Measurements from ENCODE around the gene EIF1AD. TPM values are rescaled to one million over a fixed set of nuclear protein-coding genes. Genes with fewer than 3 reads are reported as not detected.

EIF1AD gene
- total RNA-seq, 3 donors from 2014 or later = 71.4 to 76.9 (median 76.0) TPM

GRCh38 chr11:65975771-65976170, 26.2 kb downstream of the EIF1AD start:
- no peak for DNase-seq
- peaks cover 38% of the 10 kb centered on the region for H3K36me3 Mint-ChIP-seq (ENCODE audit: insufficient read depth)
- no peaks in the 10 kb centered on the region for H3K9me3 Mint-ChIP-seq
- no peak overlapping the region for H3K4me3 Mint-ChIP-seq
- H3K27me3 Mint-ChIP-seq (ENCODE audit: low read depth) = no peaks in the 10 kb centered on the region
- ATAC-seq = no peak
- H3K4me1 Mint-ChIP-seq (ENCODE audit: low read depth) = no peaks in the 10 kb centered on the region

GRCh38 chr11:65973439-65974110, 28.4 kb downstream of the EIF1AD start:
- H3K4me1 Mint-ChIP-seq (ENCODE audit: low read depth) = no peaks in the 10 kb centered on the region
- no peaks in the 10 kb centered on the region for H3K27me3 Mint-ChIP-seq (ENCODE audit: low read depth)
- H3K4me3 Mint-ChIP-seq = no peak overlapping the region
- H3K36me3 Mint-ChIP-seq (ENCODE audit: insufficient read depth) = peaks cover 38% of the 10 kb centered on the region
- no peak for DNase-seq
- no peak for ATAC-seq
- H3K9me3 Mint-ChIP-seq = no peaks in the 10 kb centered on the region

DNA sequence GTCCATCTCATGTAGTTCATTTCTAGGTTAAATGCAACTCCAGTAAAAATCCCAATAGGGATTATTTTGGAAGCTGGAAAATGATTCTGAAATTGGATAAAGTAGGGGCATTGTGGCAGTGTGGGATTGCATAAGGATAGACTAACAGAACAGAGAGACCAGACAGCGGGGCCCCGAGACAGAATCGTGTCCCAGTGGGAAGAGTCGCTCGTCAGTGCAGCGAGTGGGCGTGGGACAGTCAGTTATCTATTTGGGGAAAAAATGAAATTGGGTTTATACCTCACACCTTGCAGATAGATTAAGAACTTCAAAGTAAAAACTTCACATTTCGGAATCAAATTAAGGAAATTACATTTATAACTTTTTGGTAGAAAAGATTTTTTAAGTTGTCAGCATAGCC, 29.8 kb downstream of the EIF1AD start:
- ATAC-seq (no peak), DNase-seq (no peak)
- no peaks in the 10 kb centered on the region for H3K27me3 Mint-ChIP-seq (ENCODE audit: low read depth)
- no peaks in the 10 kb centered on the region for H3K9me3 Mint-ChIP-seq
- no peak overlapping the region for H3K4me3 Mint-ChIP-seq
- peaks cover 2% of the 10 kb centered on the region for H3K4me1 Mint-ChIP-seq (ENCODE audit: low read depth)
- H3K36me3 Mint-ChIP-seq (ENCODE audit: insufficient read depth) = peaks cover 35% of the 10 kb centered on the region

DNA sequence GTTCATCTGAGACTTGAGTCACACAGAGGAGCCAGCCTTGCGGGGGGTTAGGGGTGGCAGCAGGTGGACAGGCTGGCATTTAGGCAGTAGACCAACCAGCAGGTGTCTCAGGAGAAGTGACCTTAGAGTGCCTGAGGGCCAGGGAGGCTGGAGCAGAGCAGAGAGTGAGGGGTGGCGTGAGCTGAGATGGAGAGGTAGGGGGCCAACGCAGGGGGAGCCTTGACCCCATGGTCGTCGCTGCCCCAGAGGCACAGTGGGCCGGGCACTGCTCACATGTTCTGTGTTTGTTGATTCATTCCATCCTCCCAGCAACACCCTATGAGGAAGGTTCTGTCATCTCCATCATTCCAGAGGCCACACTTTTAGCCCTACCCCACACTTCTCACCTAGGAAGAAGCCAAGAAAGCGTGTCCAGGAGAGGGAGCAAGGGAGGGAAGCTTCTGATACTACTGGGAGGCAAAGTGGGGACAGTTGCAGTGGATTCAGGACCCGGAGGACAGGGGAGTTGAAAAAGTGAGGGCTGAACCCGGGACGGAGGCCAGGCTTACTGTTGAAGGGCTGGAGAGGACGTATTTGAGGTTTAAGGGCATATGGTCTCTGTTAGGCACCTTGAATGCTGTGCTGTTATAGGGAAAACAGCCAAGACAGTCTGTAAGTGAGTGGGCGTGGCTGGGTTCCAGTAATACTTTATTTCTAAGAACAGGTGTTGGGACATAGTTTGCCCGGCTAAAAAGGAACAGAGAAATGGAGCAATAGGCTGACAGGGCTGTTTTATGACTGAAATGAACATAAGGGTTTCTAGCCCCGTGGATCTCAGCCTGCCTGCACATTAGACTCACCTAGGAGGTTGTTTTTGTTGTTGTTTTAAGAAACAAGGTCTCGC, 33.1 kb downstream of the EIF1AD start:
- ATAC-seq (no peak), DNase-seq (no peak)
- Mint-ChIP-seq H3K4me3 (no peak overlapping the region), H3K4me1 (ENCODE audit: low read depth) (peaks cover 10% of the 10 kb centered on the region), H3K36me3 (ENCODE audit: insufficient read depth) (peaks cover 42% of the 10 kb centered on the region), H3K9me3 (no peaks in the 10 kb centered on the region), H3K27me3 (ENCODE audit: low read depth) (no peaks in the 10 kb centered on the region)

DNA sequence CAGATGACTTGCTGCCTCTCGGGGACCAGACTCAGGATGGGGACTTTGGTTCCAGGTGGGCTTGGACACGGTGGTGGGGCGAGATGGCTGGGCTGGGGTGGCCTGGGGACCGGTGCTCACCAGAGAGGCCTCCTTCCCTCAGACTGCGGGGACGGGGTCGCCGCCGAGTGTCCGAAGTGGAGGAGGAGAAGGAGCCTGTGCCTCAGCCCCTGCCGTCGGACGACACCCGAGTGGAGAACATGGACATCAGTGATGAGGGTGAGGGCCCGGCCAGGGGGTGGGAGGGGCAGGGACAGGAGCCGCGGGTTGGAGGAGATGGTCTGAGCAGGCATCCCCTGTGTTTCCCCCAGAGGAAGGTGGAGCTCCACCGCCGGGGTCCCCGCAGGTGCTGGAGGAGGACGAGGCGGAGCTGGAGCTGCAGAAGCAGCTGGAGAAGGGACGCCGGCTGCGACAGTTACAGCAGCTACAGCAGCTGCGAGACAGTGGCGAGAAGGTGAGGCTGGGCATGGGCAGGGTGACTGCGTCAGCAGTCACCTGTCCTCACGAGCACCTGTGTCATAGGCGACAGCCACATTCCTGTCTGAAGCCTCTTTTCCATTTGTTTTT, 34.5 kb downstream of the EIF1AD start:
- Mint-ChIP-seq H3K4me1 (ENCODE audit: low read depth) (peaks cover 23% of the 10 kb centered on the region), H3K9me3 (no peaks in the 10 kb centered on the region), H3K36me3 (ENCODE audit: insufficient read depth) (peaks cover 45% of the 10 kb centered on the region), H3K27me3 (ENCODE audit: low read depth) (no peaks in the 10 kb centered on the region), H3K4me3 (no peak overlapping the region)
- DNase-seq (no peak), ATAC-seq (no peak)

DNA sequence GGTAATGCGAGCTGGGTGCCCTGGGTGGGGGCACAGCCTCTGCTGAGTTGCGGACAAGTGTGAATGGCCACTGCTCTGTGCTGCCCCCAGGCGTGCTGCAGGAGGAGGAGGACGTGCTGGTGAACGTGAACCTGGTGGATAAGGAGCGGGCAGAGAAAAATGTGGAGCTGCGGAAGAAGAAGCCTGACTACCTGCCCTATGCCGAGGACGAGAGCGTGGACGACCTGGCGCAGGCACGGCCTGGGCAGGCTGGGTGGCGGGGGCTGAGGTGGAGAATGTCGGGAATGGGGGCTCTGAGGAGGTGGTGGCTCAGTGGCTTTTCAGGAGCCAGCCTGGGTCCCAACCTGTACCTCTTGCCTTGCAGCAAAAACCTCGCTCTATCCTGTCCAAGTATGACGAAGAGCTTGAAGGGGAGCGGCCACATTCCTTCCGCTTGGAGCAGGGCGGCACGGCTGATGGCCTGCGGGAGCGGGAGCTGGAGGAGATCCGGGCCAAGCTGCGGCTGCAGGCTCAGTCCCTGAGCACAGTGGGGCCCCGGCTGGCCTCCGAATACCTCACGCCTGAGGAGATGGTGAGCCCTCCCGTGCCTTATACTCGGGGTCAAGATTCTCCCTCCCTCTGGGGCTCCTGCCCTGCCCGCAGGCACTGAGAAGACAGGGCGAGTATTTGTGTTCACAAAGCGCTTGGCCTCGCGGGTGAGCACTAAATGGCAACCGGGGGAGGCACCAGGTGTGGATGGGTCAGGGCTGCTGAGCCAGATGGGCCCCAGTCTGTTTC, 35.8 kb downstream of the EIF1AD start:
- ATAC-seq = no peak
- peaks cover 29% of the 10 kb centered on the region for H3K4me1 Mint-ChIP-seq (ENCODE audit: low read depth)
- no peak for DNase-seq
- no peaks in the 10 kb centered on the region for H3K9me3 Mint-ChIP-seq
- H3K36me3 Mint-ChIP-seq (ENCODE audit: insufficient read depth) = peaks cover 39% of the 10 kb centered on the region
- no peak overlapping the region for H3K4me3 Mint-ChIP-seq
- H3K27me3 Mint-ChIP-seq (ENCODE audit: low read depth) = no peaks in the 10 kb centered on the region

- H3K27me3 Mint-ChIP-seq (ENCODE audit: low read depth) = no peaks in the 10 kb centered on the region
- no peak for DNase-seq
- peaks cover 33% of the 10 kb centered on the region for H3K36me3 Mint-ChIP-seq (ENCODE audit: insufficient read depth)
- H3K4me1 Mint-ChIP-seq (ENCODE audit: low read depth) = peaks cover 31% of the 10 kb centered on the region
- H3K4me3 Mint-ChIP-seq = no peak overlapping the region
- H3K9me3 Mint-ChIP-seq = no peaks in the 10 kb centered on the region
- no peak for ATAC-seq
Observed at GRCh38 chr11:65964906-65965305, 37.1 kb downstream of the EIF1AD start.

DNA sequence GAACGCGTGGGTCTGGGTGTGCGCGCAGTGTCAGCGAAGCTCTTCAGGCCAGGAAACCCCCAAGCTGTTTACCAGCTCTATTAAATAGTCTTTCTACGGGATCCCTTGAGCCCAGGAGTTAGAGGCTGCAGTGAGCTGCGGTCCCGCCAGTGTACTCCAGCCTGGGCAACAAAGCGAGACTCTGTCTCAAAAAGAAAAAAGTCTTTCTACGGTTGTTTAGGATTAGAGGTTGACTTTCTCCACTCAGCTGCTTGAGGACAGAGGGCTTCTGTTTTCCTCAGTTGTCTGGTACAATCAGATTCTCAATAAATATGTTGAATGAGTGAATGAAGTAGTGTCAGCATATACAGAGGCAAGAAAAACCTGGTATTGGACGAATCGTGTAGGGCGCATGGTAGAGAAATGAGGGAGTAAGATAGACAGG, 39.8 kb downstream of the EIF1AD start:
- H3K4me3 Mint-ChIP-seq = peak overlapping the region; percentile 96
- H3K4me1 Mint-ChIP-seq (ENCODE audit: low read depth) = peaks cover 37% of the 10 kb centered on the region
- DNase-seq (no peak), ATAC-seq (no peak)
- H3K9me3 Mint-ChIP-seq = no peaks in the 10 kb centered on the region
- H3K36me3 Mint-ChIP-seq (ENCODE audit: insufficient read depth) = peaks cover 27% of the 10 kb centered on the region
- H3K27me3 Mint-ChIP-seq (ENCODE audit: low read depth) = no peaks in the 10 kb centered on the region

GRCh38 chr11:65961267-65962140, 40.5 kb downstream of the EIF1AD start, which contains the start of gene SART1:
Gene SART1 (plus strand): TSS chr11:65961734. CDS start chr11:65961781, 47 bp downstream.
- Mint-ChIP-seq H3K9me3 (no peaks in the 10 kb centered on the region), H3K4me1 (ENCODE audit: low read depth) (peaks cover 43% of the 10 kb centered on the region), H3K27me3 (ENCODE audit: low read depth) (no peaks in the 10 kb centered on the region), H3K36me3 (ENCODE audit: insufficient read depth) (peaks cover 22% of the 10 kb centered on the region), H3K4me3 (peak within 1 kb of the TSS; percentile 96)
- ATAC-seq (peak; percentile 87 to 89), DNase-seq (peak; percentile 92)

DNA sequence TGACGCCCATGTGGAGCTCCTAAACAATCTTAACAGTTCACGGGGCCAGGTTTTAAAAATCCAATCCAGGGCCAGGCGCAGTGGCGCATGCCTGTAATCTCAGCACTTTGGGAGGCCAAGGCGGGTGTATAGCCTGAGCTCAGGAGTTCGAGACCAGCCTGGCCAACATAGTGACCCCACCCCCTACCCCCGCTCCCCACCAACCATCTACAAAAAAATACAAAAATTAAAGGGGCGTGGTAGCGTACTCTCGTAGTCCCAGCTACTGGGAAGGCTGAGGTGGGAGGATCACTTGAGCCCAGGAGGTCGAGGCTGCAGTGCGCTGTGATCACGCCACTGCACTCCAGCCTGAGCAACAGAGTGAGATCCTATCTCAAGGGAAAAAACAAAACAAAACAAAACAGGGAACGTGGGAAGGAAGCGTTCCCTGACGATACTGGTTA, 41.1 kb downstream of the EIF1AD start:
- H3K4me1 Mint-ChIP-seq (ENCODE audit: low read depth) = peaks cover 45% of the 10 kb centered on the region
- DNase-seq (no peak), ATAC-seq (no peak)
- H3K27me3 Mint-ChIP-seq (ENCODE audit: low read depth) = no peaks in the 10 kb centered on the region
- H3K4me3 Mint-ChIP-seq = peak overlapping the region; percentile 96
- peaks cover 20% of the 10 kb centered on the region for H3K36me3 Mint-ChIP-seq (ENCODE audit: insufficient read depth)
- H3K9me3 Mint-ChIP-seq = no peaks in the 10 kb centered on the region

DNA sequence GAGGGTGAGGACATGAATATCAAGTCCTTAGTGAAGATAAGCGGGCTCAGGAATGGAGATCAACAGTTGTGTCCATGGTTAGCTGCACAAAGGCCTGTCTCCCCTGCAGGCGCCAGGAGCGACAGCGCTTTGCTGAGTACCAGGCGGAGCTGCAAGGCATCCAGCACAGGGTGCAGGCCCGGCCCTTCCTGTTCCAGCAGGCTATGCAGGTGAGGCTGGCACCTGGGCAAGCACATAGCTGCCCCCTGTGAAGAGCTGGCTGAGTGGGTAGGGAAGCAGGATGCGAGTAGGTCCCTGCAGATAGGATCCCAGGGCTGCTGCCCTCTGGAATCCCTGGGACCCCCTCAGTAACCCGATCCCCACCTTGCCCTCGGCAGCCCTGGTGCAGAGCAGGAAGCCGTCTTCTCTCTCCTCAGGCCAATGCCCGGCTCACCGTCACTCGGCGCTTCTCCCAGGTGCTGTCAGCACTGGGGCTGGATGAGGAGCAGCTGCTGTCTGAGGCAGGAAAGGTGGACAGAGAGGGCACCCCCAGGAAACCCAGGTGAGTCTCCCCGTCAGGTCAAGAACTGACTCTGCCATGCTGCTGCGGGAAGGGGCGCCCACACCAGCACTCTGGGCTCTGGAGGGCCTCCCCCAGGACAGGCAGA, 43.1 kb downstream of the EIF1AD start:
- H3K36me3 Mint-ChIP-seq (ENCODE audit: insufficient read depth) = peaks cover 10% of the 10 kb centered on the region
- no peaks in the 10 kb centered on the region for H3K9me3 Mint-ChIP-seq
- peaks cover 37% of the 10 kb centered on the region for H3K4me1 Mint-ChIP-seq (ENCODE audit: low read depth)
- H3K4me3 Mint-ChIP-seq = peak overlapping the region; percentile 11
- DNase-seq (no peak), ATAC-seq (no peak)
- no peaks in the 10 kb centered on the region for H3K27me3 Mint-ChIP-seq (ENCODE audit: low read depth)

DNA sequence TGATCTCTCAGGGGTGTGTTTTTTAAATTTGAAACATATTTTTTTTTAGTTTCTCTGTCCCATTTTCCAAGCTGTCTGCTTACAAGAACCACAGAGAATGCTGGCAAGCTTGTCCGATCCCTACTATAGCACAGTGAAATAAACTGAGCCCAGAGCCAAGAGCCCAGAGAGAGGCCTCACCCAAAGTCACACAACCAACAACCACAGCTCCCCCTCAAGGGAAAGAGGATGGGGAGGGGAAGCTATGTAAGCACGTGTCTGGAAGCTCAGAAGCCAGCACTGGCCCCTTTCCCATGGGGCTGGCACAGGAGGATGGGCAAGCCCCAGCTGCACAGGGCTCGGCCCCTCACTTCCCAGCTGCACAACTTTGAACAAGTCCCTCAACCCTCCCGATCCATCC, 43.7 kb downstream of the EIF1AD start:
- DNase-seq (no peak), ATAC-seq (no peak)
- no peaks in the 10 kb centered on the region for H3K27me3 Mint-ChIP-seq (ENCODE audit: low read depth)
- no peak overlapping the region for H3K4me3 Mint-ChIP-seq
- no peaks in the 10 kb centered on the region for H3K9me3 Mint-ChIP-seq
- peaks cover 32% of the 10 kb centered on the region for H3K4me1 Mint-ChIP-seq (ENCODE audit: low read depth)
- H3K36me3 Mint-ChIP-seq (ENCODE audit: insufficient read depth) = peaks cover 10% of the 10 kb centered on the region

GRCh38 chr11:65954771-65955170, 47.2 kb downstream of the EIF1AD start:
- Mint-ChIP-seq H3K9me3 (no peaks in the 10 kb centered on the region), H3K36me3 (ENCODE audit: insufficient read depth) (no peaks in the 10 kb centered on the region), H3K27me3 (ENCODE audit: low read depth) (no peaks in the 10 kb centered on the region), H3K4me3 (no peak overlapping the region), H3K4me1 (ENCODE audit: low read depth) (peaks cover 16% of the 10 kb centered on the region)
- no peak for ATAC-seq
- DNase-seq = no peak
